GM04503 (cell line): ENCODE measurements around the gene WDR17.
"Not testable (repeated sequence)": the region's sequence is repeated elsewhere in the genome, so short reads cannot be mapped to it uniquely, and the experiment has no call there.

Source experiments
- DNase-seq: peaks from one replicate; pipeline ENCODE4 v3.0.0-alpha.2; 2012; ENCODE audit warnings: low read depth

Gene WDR17

GRCh38 chr4:176193126-176193525, 127.5 kb downstream of the WDR17 start:
- no peak for DNase-seq

GRCh38 chr4:176193938-176194337, 128.3 kb downstream of the WDR17 start:
- DNase-seq = peak; percentile 60

- DNase-seq = peak; percentile 48
Measured at GRCh38 chr4:176195184-176195978, 129.7 kb downstream of the WDR17 start, which contains the start of gene SPATA4. SPATA4 (minus strand) TSS chr4:176195585; CDS start chr4:176195562, 23 bp downstream.

GRCh38 chr4:176198316-176198903, 132.8 kb downstream of the WDR17 start:
- no peak for DNase-seq

GRCh38 chr4:176205299-176205698, 139.7 kb downstream of the WDR17 start:
- no peak for DNase-seq

GRCh38 chr4:176207839-176208238, 142.2 kb downstream of the WDR17 start:
- DNase-seq = no peak

GRCh38 chr4:176209535-176209934, 143.9 kb downstream of the WDR17 start:
- no peak for DNase-seq

GRCh38 chr4:176210101-176210500, 144.5 kb downstream of the WDR17 start:
- no peak for DNase-seq

GRCh38 chr4:176210579-176211296, 145.1 kb downstream of the WDR17 start:
- DNase-seq = no peak

- not testable (repeated sequence) for DNase-seq
Measured at GRCh38 chr4:176212351-176212750, 146.7 kb downstream of the WDR17 start.

- DNase-seq = no peak
Measured at GRCh38 chr4:176217510-176217909, 151.9 kb downstream of the WDR17 start.

- no peak for DNase-seq
Measured at GRCh38 chr4:176222149-176222548, 156.5 kb downstream of the WDR17 start.

- DNase-seq = no peak
Measured at GRCh38 chr4:176223561-176223960, 157.9 kb downstream of the WDR17 start.

GRCh38 chr4:176226736-176227135, 161.1 kb downstream of the WDR17 start:
- peak; percentile 0 for DNase-seq

- no peak for DNase-seq
Measured at GRCh38 chr4:176229645-176230044, 164.0 kb downstream of the WDR17 start.
